Ishikawa (cell line): ENCODE data around the gene FOXP1.

Experiments used
- CEBPB ChIP-seq: IDR thresholded peaks from 2 replicates; pipeline ENCODE4 v1.6.1; 2012
- CREB1 ChIP-seq: IDR thresholded peaks from 2 replicates; pipeline ENCODE4 v1.6.1; 2012; ENCODE audit warnings: low read depth
- EGR1 ChIP-seq: IDR thresholded peaks from 2 replicates; pipeline ENCODE4 v1.6.1; 2012
- EP300 ChIP-seq: IDR thresholded peaks from 2 replicates; pipeline ENCODE4 v1.6.1; 2012; ENCODE audit warnings: borderline replicate concordance
- FOXM1 ChIP-seq: IDR thresholded peaks from 2 replicates; pipeline ENCODE4 v1.6.1; 2012; ENCODE audit warnings: low read depth, borderline replicate concordance
- MAX ChIP-seq: IDR thresholded peaks from 2 replicates; pipeline ENCODE4 v1.6.1; 2012
- NFIC ChIP-seq: IDR thresholded peaks from 2 replicates; pipeline ENCODE4 v1.6.1; 2012
- RAD21 ChIP-seq: IDR thresholded peaks from 2 replicates; pipeline ENCODE4 v1.6.1; 2012; ENCODE audit warnings: low read depth
- REST ChIP-seq: IDR thresholded peaks from 2 replicates; pipeline ENCODE4 v1.6.1; 2012; ENCODE audit warnings: low read depth, mild to moderate bottlenecking
- TAF1 ChIP-seq: IDR thresholded peaks from 2 replicates; pipeline ENCODE4 v1.6.1; 2012; ENCODE audit warnings: low read depth, mild to moderate bottlenecking
- TCF12 ChIP-seq: IDR thresholded peaks from 2 replicates; pipeline ENCODE4 v1.6.1; 2012; ENCODE audit warnings: low read depth
- TEAD4 ChIP-seq: IDR thresholded peaks from 2 replicates; pipeline ENCODE4 v1.6.1; 2012
- USF1 ChIP-seq: IDR thresholded peaks from 2 replicates; pipeline ENCODE4 v1.6.1; 2012
- YY1 ChIP-seq: IDR thresholded peaks from 2 replicates; pipeline ENCODE4 v1.6.1; 2012; ENCODE audit warnings: low read depth
- ZBTB7A ChIP-seq: IDR thresholded peaks from 2 replicates; pipeline ENCODE4 v1.6.1; 2012; ENCODE audit warnings: low read depth

FOXP1 gene

GRCh38 chr3:70926835-70927234, 656.7 kb downstream of the FOXP1 start:
- TF ChIP-seq TCF12 (no peak), EGR1 (no peak), REST (no peak), ZBTB7A (no peak), CEBPB (no peak), TEAD4 (no peak), TAF1 (no peak), EP300 (no peak), YY1 (no peak), NFIC (no peak), RAD21 (no peak), FOXM1 (no peak), MAX (no peak), USF1 (no peak), CREB1 (no peak)

GRCh38 chr3:70919661-70920060, 663.9 kb downstream of the FOXP1 start:
- no peak for TF ChIP-seq CREB1

GRCh38 chr3:70919091-70919490, 664.4 kb downstream of the FOXP1 start:
- TF ChIP-seq NFIC (no peak), ZBTB7A (no peak), EP300 (no peak), CEBPB (no peak), EGR1 (no peak), YY1 (no peak), MAX (no peak), USF1 (no peak), TAF1 (no peak), REST (no peak), RAD21 (no peak), FOXM1 (no peak), CREB1 (no peak), TCF12 (no peak), TEAD4 (no peak)

- TF ChIP-seq ZBTB7A: no peak
- no peak for TF ChIP-seq EP300
- TF ChIP-seq MAX: no peak
- TF ChIP-seq RAD21: no peak
- TF ChIP-seq TEAD4: no peak
- TF ChIP-seq EGR1: no peak
- no peak for TF ChIP-seq REST
- no peak for TF ChIP-seq CREB1
- TF ChIP-seq USF1: no peak
- TF ChIP-seq FOXM1: no peak
- TF ChIP-seq CEBPB: no peak
- no peak for TF ChIP-seq YY1
- no peak for TF ChIP-seq NFIC
- TF ChIP-seq TAF1: no peak
Measured at GRCh38 chr3:70916375-70917055, 667.0 kb downstream of the FOXP1 start.
